PC-3 (cell line): ENCODE measurements around the gene BIRC7. TPM values are rescaled to one million over a fixed set of nuclear protein-coding genes. Genes with fewer than 3 reads are reported as not detected.

Experiments
- ATAC-seq: fragments of 200-7000 bp; cut with Tn5 transposase; 2 replicates; pipeline ENCODE4 v1.9.1; 2020; ENCODE audit warnings: mild to moderate bottlenecking, moderate library complexity
- BruUV-seq: library from RNA; stranded (reverse); fragments of 400-500 nt; replicated peaks from 2 replicates; lab custom pipeline; 2021; lab: Mats Ljungman, UMichigan
- CTCF ChIA-PET: fragments of 300-600 bp; sonication (Branson Sonifier 250); formaldehyde crosslinking; loops from one replicate; lab custom pipeline; 2022; ENCODE audit warnings: antibody characterized with exemption; lab: Charles Lee
- POLR2A ChIA-PET: fragments of 300-600 bp; sonication (Branson Sonifier 250); formaldehyde crosslinking; loops from one replicate; lab custom pipeline; 2022; ENCODE audit warnings: antibody characterized with exemption; ENCODE audit not compliant: unreplicated experiment; lab: Charles Lee
- DNase-seq: peaks from one replicate; pipeline ENCODE4 v3.0.0-alpha.2; 2015
- H2AFZ ChIP-seq: fragments of 300-600 bp; sonication (generic); 2 replicates; pipeline ENCODE4 v1.6.0; 2016; ENCODE audit warnings: antibody characterized with exemption, low read length
- H3F3A ChIP-seq: fragments of 300-600 bp; sonication (generic); one replicate; pipeline ENCODE4 v1.6.0; 2017; ENCODE audit warnings: antibody characterized with exemption, low read length, control low read depth, mild to moderate bottlenecking; ENCODE audit not compliant: unreplicated experiment
- H3K27ac ChIP-seq: fragments of 300-600 bp; sonication (generic); 2 replicates; pipeline ENCODE4 v1.5.1; 2016; ENCODE audit warnings: mild to moderate bottlenecking, low read length
- H3K27me3 ChIP-seq: fragments of 300-600 bp; sonication (generic); 2 replicates; pipeline ENCODE4 v1.6.1; 2016; ENCODE audit warnings: low read length, mixed read lengths
- H3K36me3 ChIP-seq: fragments of 300-600 bp; sonication (generic); 2 replicates; pipeline ENCODE4 v1.6.1; 2016; ENCODE audit warnings: low read depth, mixed run types, low read length, mixed read lengths
- H3K4me1 ChIP-seq: fragments of 300-600 bp; sonication (generic); 2 replicates; pipeline ENCODE4 v1.5.1; 2016; ENCODE audit warnings: low read length; ENCODE audit not compliant: insufficient read depth
- H3K4me2 ChIP-seq: fragments of 300-600 bp; sonication (generic); 2 replicates; pipeline ENCODE4 v1.6.0; 2016; ENCODE audit warnings: low read length
- H3K4me3 ChIP-seq: fragments of 300-600 bp; sonication (generic); 2 replicates; pipeline ENCODE4 v1.5.1; 2016; ENCODE audit warnings: mild to moderate bottlenecking, low read length, mixed read lengths
- H3K79me2 ChIP-seq: fragments of 300-600 bp; sonication (generic); 2 replicates; pipeline ENCODE4 v1.6.1; 2017; ENCODE audit warnings: low read length, mixed read lengths
- H3K9ac ChIP-seq: fragments of 300-600 bp; sonication (generic); 2 replicates; pipeline ENCODE4 v1.6.0; 2016; ENCODE audit warnings: mild to moderate bottlenecking, low read length
- H3K9me2 ChIP-seq: fragments of 300-600 bp; sonication (generic); replicated peaks from 2 replicates; pipeline ENCODE4 v1.6.1; 2016; ENCODE audit warnings: mixed run types, low read length, mixed read lengths
- H3K9me3 ChIP-seq: fragments of 300-600 bp; sonication (generic); 2 replicates; pipeline ENCODE4 v1.6.1; 2016; ENCODE audit warnings: low read length, mixed read lengths
- H4K20me1 ChIP-seq: fragments of 300-600 bp; sonication (generic); 2 replicates; pipeline ENCODE4 v1.6.1; 2016; ENCODE audit warnings: low read length, mixed read lengths
- EZH2 ChIP-seq: fragments of 300-600 bp; sonication (generic); IDR thresholded peaks from one replicate; pipeline ENCODE4 v1.6.1; 2017; ENCODE audit warnings: antibody characterized with exemption, mild to moderate bottlenecking, low read length; ENCODE audit not compliant: unreplicated experiment
- EZH2phosphoT487 ChIP-seq: fragments of 300-600 bp; sonication (generic); IDR thresholded peaks from 2 replicates; pipeline ENCODE4 v1.6.1; 2018; ENCODE audit warnings: mild to moderate bottlenecking, antibody characterized with exemption, low read length, borderline replicate concordance
- intact Hi-C: fragments of 100-400 bp; cut with micrococcal nuclease; formaldehyde crosslinking; loops from 2 replicates; pipeline ENCODE4 v1.9.0; 2023
- total RNA-seq: library from RNA; depleted of rRNA; stranded (reverse); fragments of >200 nt; gene quantifications from 2 replicates; pipeline ENCODE4 v1.2.3, GENCODE V29; 2014
- TF ChIP-seq, protein P1 (sequence below): fragments of 300-600 bp; sonication (generic); conservative IDR thresholded peaks from 2 replicates; pipeline ENCODE4 v1.5.1; 2017; ENCODE audit warnings: antibody characterized with exemption, low read depth, mild to moderate bottlenecking, low read length

The BIRC7 gene
- total RNA-seq, 1 experiment from 2014 or later, result not detected

DNA sequence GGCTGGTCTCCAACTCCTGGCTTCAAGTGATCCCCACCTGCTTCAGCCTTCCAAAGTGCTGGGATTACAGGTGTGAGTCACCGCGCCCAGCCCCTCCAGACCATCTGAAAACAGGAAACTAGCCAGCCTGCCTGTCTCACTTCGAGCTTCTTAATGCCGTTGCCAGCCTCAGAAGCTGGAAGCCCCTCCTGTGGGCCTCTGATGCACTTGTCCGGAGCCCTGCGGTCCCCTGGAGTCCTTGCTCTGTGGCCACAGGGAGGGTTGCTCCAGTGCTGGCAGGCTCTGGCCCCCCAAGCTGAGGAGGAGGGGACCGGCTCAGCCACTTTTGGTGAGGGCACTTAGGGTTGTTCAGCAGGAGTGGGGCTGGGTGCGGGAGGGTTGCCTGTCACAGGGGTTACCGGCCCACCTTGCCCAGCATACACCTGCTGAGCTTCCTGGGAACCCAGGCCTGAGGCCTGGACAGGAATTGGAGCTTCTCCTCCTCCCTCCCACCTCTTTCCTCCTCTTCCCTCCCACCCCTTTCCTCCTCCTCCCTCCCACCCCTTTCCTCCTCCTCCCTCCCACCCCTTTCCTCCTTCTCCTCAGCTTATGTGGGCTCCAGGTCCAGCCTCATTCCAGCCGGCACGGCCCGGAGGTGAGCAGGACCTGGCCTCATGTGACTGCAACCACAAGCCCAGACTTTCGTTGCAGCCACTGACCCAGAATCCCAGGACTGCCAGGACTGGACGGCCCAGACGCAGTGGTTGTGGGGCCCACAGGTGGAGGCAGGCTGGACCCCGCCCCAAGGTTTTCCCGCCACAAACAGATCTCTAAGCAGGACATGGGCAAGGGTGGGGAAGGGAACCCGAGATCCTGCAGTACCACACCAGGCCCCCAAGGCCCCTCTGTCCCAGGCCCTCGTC lies 9.4 kb upstream of the BIRC7 start:
- no peak overlapping the region for H3K4me2 ChIP-seq
- POLR2A ChIA-PET, result interaction anchor here (0.7 kb wide), 1 partner anchor 23 kb away, joined by 3 read pairs; no protein-coding TSS in a partner anchor
- H3K4me1 ChIP-seq, result peaks cover 17% of the 10 kb centered on the region; the same call in 1 of the 2 replicates
- no TSS peak for BruUV-seq
- intact Hi-C loops, result no loop called here
- no peaks in the 10 kb centered on the region for H4K20me1 ChIP-seq
- no peaks in the 10 kb centered on the region for H3K36me3 ChIP-seq
- H3K9ac ChIP-seq, result no peak overlapping the region
- no peaks in the 10 kb centered on the region for H3K9me3 ChIP-seq
- no peaks in the 10 kb centered on the region for H3F3A ChIP-seq
- no peak overlapping the region for H2AFZ ChIP-seq
- H3K4me3 ChIP-seq, result no peak overlapping the region
- TF ChIP-seq, protein P1, sequence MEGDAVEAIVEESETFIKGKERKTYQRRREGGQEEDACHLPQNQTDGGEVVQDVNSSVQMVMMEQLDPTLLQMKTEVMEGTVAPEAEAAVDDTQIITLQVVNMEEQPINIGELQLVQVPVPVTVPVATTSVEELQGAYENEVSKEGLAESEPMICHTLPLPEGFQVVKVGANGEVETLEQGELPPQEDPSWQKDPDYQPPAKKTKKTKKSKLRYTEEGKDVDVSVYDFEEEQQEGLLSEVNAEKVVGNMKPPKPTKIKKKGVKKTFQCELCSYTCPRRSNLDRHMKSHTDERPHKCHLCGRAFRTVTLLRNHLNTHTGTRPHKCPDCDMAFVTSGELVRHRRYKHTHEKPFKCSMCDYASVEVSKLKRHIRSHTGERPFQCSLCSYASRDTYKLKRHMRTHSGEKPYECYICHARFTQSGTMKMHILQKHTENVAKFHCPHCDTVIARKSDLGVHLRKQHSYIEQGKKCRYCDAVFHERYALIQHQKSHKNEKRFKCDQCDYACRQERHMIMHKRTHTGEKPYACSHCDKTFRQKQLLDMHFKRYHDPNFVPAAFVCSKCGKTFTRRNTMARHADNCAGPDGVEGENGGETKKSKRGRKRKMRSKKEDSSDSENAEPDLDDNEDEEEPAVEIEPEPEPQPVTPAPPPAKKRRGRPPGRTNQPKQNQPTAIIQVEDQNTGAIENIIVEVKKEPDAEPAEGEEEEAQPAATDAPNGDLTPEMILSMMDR, result no peak
- no peak for TF ChIP-seq EZH2
- no peak for TF ChIP-seq EZH2phosphoT487
- DNase-seq, result no peak
- no peaks in the 10 kb centered on the region for H3K79me2 ChIP-seq
- no peaks in the 10 kb centered on the region for H3K27me3 ChIP-seq
- no peak for ATAC-seq
- CTCF ChIA-PET, result no interaction called here
- H3K9me2 ChIP-seq, result no peaks in the 10 kb centered on the region
- H3K27ac ChIP-seq, result no peak overlapping the region

DNA sequence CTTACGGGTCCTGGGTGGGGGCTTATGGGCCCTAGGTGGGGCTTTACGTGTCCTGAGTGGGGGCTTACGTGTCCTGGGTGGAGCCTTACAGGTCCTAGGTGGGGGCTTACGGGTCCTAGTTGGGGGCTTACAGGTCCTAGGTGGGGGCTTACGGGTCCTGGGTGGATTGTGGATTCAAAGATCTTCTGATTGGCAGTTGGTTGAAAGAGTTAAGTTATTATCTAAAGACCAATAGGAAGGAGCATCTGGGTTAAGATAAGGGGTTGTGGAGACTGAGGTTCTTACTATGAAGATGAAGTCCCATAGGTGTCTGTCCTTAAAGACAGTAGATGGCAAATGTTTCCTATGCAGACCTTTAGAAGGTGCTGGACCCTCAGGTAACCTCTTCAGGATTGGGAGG lies 8.4 kb upstream of the BIRC7 start:
- ChIA-PET POLR2A (no interaction called here), CTCF (no interaction called here)
- DNase-seq (no peak), ATAC-seq (no peak)
- Histone ChIP-seq H3F3A (no peaks in the 10 kb centered on the region), H3K4me1 (peaks cover 27% of the 10 kb centered on the region), H3K79me2 (no peaks in the 10 kb centered on the region), H4K20me1 (no peaks in the 10 kb centered on the region), H3K9ac (no peak overlapping the region), H2AFZ (no peak overlapping the region), H3K27ac (no peak overlapping the region), H3K27me3 (no peaks in the 10 kb centered on the region), H3K9me3 (no peaks in the 10 kb centered on the region), H3K4me3 (no peak overlapping the region), H3K36me3 (no peaks in the 10 kb centered on the region), H3K9me2 (no peaks in the 10 kb centered on the region), H3K4me2 (no peak overlapping the region)
- no TSS peak for BruUV-seq
- intact Hi-C loops, result no loop called here
- TF ChIP-seq EZH2 (no peak), EZH2phosphoT487 (no peak)
- TF ChIP-seq, protein P1, result no peak

DNA sequence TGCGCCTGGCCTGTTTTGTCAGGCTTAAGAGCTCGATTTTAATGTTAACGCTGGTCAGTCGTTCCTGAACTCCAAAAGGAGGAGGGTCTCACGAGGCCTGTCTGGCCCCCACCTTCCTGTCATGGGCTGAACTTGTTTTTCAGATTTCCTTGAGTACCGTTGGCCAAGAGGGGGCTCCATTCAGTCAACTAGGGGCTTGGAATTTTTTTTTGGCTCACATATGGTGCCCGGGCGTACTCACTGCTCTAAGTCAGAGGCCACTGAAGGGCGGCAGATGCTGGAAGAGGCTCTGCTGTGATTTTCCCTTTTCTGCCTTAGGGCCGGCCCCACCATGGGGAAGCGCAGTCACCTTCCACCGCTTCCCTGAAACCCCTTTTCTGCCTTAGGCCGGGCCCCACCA lies 6.9 kb upstream of the BIRC7 start:
- BruUV-seq, result no TSS peak
- H3K9me3 ChIP-seq, result no peaks in the 10 kb centered on the region
- H3K4me3 ChIP-seq, result no peak overlapping the region
- DNase-seq (no peak), ATAC-seq (no peak)
- no peak overlapping the region for H3K4me2 ChIP-seq
- no peaks in the 10 kb centered on the region for H3K27me3 ChIP-seq
- no peaks in the 10 kb centered on the region for H3K9me2 ChIP-seq
- TF ChIP-seq EZH2, result no peak
- TF ChIP-seq, protein P1, result no peak
- TF ChIP-seq EZH2phosphoT487, result no peak
- no peak overlapping the region for H2AFZ ChIP-seq
- H4K20me1 ChIP-seq, result no peaks in the 10 kb centered on the region
- H3F3A ChIP-seq, result no peaks in the 10 kb centered on the region
- intact Hi-C loops, result no loop called here
- CTCF ChIA-PET, result no interaction called here
- no peaks in the 10 kb centered on the region for H3K36me3 ChIP-seq
- peaks cover 41% of the 10 kb centered on the region for H3K4me1 ChIP-seq
- H3K79me2 ChIP-seq, result no peaks in the 10 kb centered on the region
- POLR2A ChIA-PET, result no interaction called here
- no peak overlapping the region for H3K9ac ChIP-seq
- H3K27ac ChIP-seq, result no peak overlapping the region
